AG09319 (cell line): ENCODE measurements around the gene FILIP1.

ENCODE experiments used
- DNase-seq: peaks from one replicate; pipeline ENCODE4 v3.0.0-alpha.2; 2010; ENCODE audit warnings: low read depth; ENCODE audit errors: extremely low read depth
- CTCF ChIP-seq: IDR thresholded peaks from 2 replicates; pipeline ENCODE4 v1.5.1; 2011; ENCODE audit warnings: low read depth, mild to moderate bottlenecking, inconsistent platforms, low read length, moderate library complexity

Gene FILIP1

GRCh38 chr6:75427329-75427728 is 66.3 kb downstream of the FILIP1 start:
- no peak for DNase-seq
- TF ChIP-seq CTCF = no peak

- no peak for TF ChIP-seq CTCF
- peak; percentile 54 for DNase-seq
Observed at GRCh38 chr6:75424618-75425548, 68.7 kb downstream of the FILIP1 start.

GRCh38 chr6:75423386-75423785 is 70.2 kb downstream of the FILIP1 start:
- TF ChIP-seq CTCF = no peak
- DNase-seq = no peak

- TF ChIP-seq CTCF = no peak
- DNase-seq = peak; percentile 45
Observed at GRCh38 chr6:75422024-75422639, 71.5 kb downstream of the FILIP1 start.

- no peak for TF ChIP-seq CTCF
- DNase-seq = no peak
Observed at GRCh38 chr6:75421316-75422023, 72.1 kb downstream of the FILIP1 start.

GRCh38 chr6:75419980-75420379 is 73.6 kb downstream of the FILIP1 start:
- no peak for DNase-seq
- TF ChIP-seq CTCF = no peak
